ENCODE measurements around the gene HECA.

HECA gene

DNA sequence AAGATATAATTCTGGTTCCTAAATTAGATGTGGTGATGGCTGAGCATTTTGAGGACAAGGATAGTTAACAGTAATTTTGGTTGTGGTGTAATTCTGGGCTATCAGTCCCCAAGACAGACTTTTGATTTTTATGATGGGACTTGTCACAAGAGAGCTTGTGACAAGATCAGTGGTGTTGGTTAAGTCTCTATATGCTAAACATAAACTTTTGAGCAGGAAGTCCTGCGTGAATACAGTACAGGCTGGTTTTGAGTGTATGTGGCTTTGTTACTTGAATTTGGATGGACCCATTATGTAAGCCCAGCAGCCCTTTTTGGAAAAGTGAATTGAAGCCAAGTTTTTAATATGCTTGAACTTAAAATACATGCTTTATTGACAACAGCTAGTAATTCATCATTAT, 38.9 kb downstream of the HECA start:
- Mint-ChIP-seq H3K27ac (ENCODE audit: low read depth) (peak overlapping the region; percentile 77), H3K4me3 (peak overlapping the region; percentile 45), H3K27me3 (no peaks in the 10 kb centered on the region), H3K36me3 (ENCODE audit: insufficient read depth) (peaks cover 69% of the 10 kb centered on the region), H3K4me1 (peaks cover 84% of the 10 kb centered on the region), H3K9me3 (no peaks in the 10 kb centered on the region)
- no peak for ATAC-seq (replicated peaks; ENCODE audit: extremely low read depth, poor library complexity, severe bottlenecking)
- no peak for DNase-seq (ENCODE audit: low spot score in 2 of 2)

DNA sequence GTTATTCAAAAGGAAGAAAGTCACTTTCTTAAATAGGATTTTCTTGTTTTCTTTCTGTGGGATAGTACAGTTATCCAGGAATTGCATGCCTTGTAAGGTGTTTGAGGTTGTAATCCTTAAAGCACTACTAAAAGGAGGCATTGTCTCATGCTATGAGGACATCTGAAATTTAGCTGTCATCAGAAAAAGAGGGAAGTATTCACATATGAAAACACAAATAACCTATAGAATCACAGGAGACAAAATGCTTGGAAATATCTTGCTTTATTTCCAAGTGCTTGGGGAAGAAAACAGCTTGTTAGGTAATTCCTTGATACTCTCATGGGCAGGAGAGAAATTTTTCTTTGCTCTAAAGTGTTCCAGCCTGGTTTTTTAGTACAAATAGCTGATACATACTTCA, 40.1 kb downstream of the HECA start:
- Mint-ChIP-seq H3K4me1 (peaks cover 73% of the 10 kb centered on the region), H3K4me3 (peak overlapping the region; percentile 15), H3K27ac (ENCODE audit: low read depth) (peak overlapping the region; percentile 85), H3K27me3 (no peaks in the 10 kb centered on the region), H3K9me3 (no peaks in the 10 kb centered on the region), H3K36me3 (ENCODE audit: insufficient read depth) (peaks cover 67% of the 10 kb centered on the region)
- DNase-seq (ENCODE audit: low spot score in 2 of 2), result no peak
- ATAC-seq (replicated peaks; ENCODE audit: extremely low read depth, poor library complexity, severe bottlenecking), result no peak

DNA sequence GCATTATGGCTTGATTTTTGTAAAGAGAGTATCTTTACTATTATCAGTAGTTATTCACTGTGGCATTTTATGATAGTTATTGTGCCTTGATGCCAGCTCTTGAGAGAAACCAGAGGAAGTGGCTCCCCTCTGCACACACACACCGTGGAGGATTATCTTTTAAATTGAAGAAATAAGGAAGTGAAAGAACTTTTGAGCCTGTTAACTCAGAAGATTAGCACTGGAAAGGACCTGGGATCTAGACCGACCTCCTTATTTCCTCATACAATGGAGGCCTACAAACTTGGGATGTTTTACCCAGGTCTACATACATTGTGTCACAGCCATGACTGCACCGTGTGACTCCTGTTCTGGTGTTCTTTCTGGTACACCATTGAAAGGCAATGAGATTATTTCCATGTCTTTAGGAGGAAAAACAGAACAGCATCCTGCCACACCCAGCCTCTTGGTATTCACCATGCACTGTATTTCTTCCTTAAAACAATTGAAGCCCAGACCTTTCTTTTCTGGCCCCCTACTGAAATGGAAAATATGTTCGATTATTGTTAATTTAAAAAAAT, 40.6 kb downstream of the HECA start:
- Mint-ChIP-seq H3K27ac (ENCODE audit: low read depth) (peak overlapping the region; percentile 85), H3K27me3 (no peaks in the 10 kb centered on the region), H3K4me1 (peaks cover 67% of the 10 kb centered on the region), H3K4me3 (peak overlapping the region; percentile 15), H3K36me3 (ENCODE audit: insufficient read depth) (peaks cover 69% of the 10 kb centered on the region), H3K9me3 (no peaks in the 10 kb centered on the region)
- DNase-seq (ENCODE audit: low spot score in 2 of 2), result no peak
- ATAC-seq (replicated peaks; ENCODE audit: extremely low read depth, poor library complexity, severe bottlenecking), result peak; percentile 41

DNA sequence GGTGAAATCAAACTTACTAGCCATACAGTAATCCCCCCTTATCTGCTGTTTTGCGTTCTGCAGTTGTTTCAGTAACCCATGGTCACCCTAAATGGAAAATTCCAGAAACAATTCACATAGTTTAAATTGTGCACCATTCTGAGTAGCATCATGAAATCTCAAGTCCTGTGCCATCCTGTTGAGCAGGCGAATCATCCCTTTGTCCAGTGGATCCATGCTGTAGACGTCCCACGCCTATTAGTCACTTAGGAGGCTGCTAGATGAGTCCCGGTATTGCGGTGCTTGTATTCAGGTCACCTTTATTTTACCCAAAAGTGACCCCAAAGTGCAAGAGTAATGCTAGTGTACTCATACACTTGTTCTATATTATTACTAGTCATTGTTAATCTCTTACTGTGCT, 46.4 kb downstream of the HECA start:
- H3K36me3 Mint-ChIP-seq (ENCODE audit: insufficient read depth), result peaks cover 55% of the 10 kb centered on the region
- no peak overlapping the region for H3K4me3 Mint-ChIP-seq
- ATAC-seq (replicated peaks; ENCODE audit: extremely low read depth, poor library complexity, severe bottlenecking), result no peak
- no peak overlapping the region for H3K27ac Mint-ChIP-seq (ENCODE audit: low read depth)
- H3K27me3 Mint-ChIP-seq, result no peaks in the 10 kb centered on the region
- peaks cover 38% of the 10 kb centered on the region for H3K4me1 Mint-ChIP-seq
- H3K9me3 Mint-ChIP-seq, result no peaks in the 10 kb centered on the region
- DNase-seq (ENCODE audit: low spot score in 2 of 2), result no peak

DNA sequence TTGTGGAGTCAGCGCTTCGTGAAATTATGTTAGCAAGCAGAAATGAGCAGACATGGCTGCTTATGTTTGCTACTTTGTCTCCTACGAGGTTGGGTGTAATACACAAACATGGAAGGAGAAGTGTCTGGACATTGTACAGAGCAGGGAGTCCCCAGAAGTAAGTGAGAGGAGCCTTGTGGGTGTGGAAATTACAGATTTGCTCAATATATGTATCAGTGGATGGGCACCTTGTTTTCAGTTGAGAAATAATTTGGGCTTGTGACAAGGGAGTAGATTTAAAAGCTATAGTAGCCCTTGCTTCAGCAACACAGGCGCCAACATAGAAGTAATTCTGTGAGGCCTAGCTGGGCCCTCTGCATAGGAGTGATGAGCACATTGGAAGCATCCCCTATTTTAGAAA, 49.2 kb downstream of the HECA start:
- Mint-ChIP-seq H3K27me3 (no peaks in the 10 kb centered on the region), H3K27ac (ENCODE audit: low read depth) (peak overlapping the region; percentile 26), H3K4me3 (no peak overlapping the region), H3K9me3 (no peaks in the 10 kb centered on the region), H3K4me1 (peaks cover 38% of the 10 kb centered on the region), H3K36me3 (ENCODE audit: insufficient read depth) (peaks cover 29% of the 10 kb centered on the region)
- no peak for ATAC-seq (replicated peaks; ENCODE audit: extremely low read depth, poor library complexity, severe bottlenecking)
- no peak for DNase-seq (ENCODE audit: low spot score in 2 of 2)

DNA sequence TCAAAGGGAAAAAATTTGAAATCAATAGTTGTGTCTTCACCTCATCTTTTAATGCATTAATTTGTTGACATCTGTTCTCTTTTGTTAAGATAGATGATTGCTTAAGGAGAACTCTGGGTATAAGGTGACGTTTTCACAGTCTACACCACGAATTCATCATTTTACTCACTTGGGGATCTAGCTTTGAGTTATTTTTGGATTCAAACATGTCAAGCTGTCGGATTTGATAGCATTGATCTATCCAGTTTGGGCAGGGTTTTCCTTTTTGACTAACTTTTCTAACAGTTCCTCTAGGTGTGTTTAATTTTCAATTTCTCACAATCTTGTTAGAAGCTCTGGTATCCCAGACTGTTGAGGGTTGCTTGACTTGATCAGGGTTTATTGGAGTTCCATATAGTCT, 49.6 kb downstream of the HECA start:
- Mint-ChIP-seq H3K4me1 (peaks cover 38% of the 10 kb centered on the region), H3K36me3 (ENCODE audit: insufficient read depth) (peaks cover 25% of the 10 kb centered on the region), H3K27me3 (no peaks in the 10 kb centered on the region), H3K27ac (ENCODE audit: low read depth) (peak overlapping the region; percentile 26), H3K4me3 (no peak overlapping the region), H3K9me3 (no peaks in the 10 kb centered on the region)
- DNase-seq (ENCODE audit: low spot score in 2 of 2) (no peak), ATAC-seq (replicated peaks; ENCODE audit: extremely low read depth, poor library complexity, severe bottlenecking) (no peak)

DNA sequence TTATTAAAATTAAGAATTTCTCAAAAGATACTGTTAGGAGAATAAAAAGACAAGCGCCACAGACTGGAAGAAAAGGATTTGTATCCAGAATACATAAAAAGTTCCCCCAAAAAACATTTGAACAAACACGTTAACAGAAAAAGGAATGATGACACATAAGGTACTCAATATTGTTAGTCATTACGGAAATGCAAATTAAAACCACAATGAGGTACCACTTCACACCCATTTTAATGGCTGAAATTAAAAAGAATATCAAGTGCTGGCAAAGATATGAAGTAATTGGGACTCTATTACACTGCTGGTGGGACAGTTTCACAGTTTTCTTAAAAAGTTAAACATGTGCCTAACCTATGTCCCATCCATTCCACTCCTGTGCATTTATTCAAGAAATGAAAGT, 51.4 kb downstream of the HECA start:
- Mint-ChIP-seq H3K4me3 (no peak overlapping the region), H3K36me3 (ENCODE audit: insufficient read depth) (peaks cover 12% of the 10 kb centered on the region), H3K9me3 (no peaks in the 10 kb centered on the region), H3K27me3 (no peaks in the 10 kb centered on the region), H3K27ac (ENCODE audit: low read depth) (peak overlapping the region; percentile 26), H3K4me1 (peaks cover 35% of the 10 kb centered on the region)
- no peak for DNase-seq (ENCODE audit: low spot score in 2 of 2)
- peak; percentile 82 for ATAC-seq (replicated peaks; ENCODE audit: extremely low read depth, poor library complexity, severe bottlenecking)

DNA sequence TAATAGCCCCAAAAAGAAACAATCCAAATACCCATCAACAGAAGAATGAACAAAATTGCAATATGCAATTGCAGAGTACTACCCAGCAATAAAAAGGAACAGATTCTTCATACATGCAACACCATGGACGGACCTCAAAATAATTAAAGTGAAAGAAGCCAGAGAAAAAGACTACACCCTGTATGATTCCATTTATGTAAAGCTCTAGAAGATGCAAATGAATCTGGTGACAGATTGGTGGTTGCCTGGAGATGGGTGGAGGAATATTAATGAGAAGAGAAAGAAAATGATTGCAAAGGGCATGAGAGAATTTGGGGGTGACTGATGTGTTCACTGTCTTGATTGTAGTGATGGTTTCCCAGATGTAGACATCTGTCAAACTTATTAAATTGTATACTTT, 51.8 kb downstream of the HECA start:
- Mint-ChIP-seq H3K36me3 (ENCODE audit: insufficient read depth) (peaks cover 7% of the 10 kb centered on the region), H3K27ac (ENCODE audit: low read depth) (peak overlapping the region; percentile 26), H3K27me3 (no peaks in the 10 kb centered on the region), H3K4me3 (no peak overlapping the region), H3K4me1 (peaks cover 33% of the 10 kb centered on the region), H3K9me3 (no peaks in the 10 kb centered on the region)
- ATAC-seq (replicated peaks; ENCODE audit: extremely low read depth, poor library complexity, severe bottlenecking), result peak; percentile 41
- no peak for DNase-seq (ENCODE audit: low spot score in 2 of 2)

DNA sequence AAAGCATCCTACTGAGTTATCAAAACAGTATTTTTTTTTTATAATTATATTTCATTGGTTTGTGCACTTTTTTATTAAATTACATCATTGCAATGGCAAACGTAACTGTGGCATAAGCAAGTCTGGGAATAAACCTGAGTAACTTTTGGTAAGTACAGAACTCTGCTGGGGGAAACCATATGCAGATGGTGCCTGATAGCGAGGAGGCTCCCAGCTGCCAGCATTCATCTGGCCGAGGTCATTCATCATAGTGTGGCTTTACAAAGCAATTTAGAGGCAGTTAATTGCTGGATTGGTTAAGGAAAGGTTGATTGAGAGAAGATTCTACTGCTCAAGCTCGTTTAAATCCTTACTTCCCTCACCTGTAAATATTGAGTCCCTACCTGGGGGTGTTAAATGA, 52.6 kb downstream of the HECA start:
- Mint-ChIP-seq H3K27ac (ENCODE audit: low read depth) (no peak overlapping the region), H3K4me3 (no peak overlapping the region), H3K27me3 (no peaks in the 10 kb centered on the region), H3K4me1 (peaks cover 33% of the 10 kb centered on the region), H3K36me3 (ENCODE audit: insufficient read depth) (peaks cover 1% of the 10 kb centered on the region), H3K9me3 (no peaks in the 10 kb centered on the region)
- DNase-seq (ENCODE audit: low spot score in 2 of 2) (no peak), ATAC-seq (replicated peaks; ENCODE audit: extremely low read depth, poor library complexity, severe bottlenecking) (no peak)

DNA sequence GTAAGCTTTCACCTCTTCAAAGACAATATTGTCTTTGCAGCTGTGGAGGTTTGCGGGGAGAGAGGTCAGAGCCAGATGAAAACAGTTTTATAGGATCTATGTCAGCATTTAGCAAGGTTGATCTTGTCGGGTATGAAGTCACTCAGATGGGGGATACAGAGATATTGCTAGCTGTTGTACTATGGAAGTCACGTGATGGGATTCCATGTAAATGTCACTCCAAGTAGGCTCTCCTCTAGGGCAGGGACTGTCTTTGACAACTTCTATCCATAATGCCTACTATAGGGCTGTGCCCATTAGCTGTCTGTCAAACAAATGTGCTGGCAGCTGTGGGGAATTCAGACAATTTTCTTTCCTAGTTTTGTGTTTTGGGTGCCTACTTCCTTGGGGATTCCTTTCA, 54.8 kb downstream of the HECA start:
- Mint-ChIP-seq H3K27me3 (no peaks in the 10 kb centered on the region), H3K27ac (ENCODE audit: low read depth) (no peak overlapping the region), H3K9me3 (no peaks in the 10 kb centered on the region), H3K4me3 (no peak overlapping the region), H3K4me1 (peaks cover 29% of the 10 kb centered on the region), H3K36me3 (ENCODE audit: insufficient read depth) (peaks cover 1% of the 10 kb centered on the region)
- no peak for DNase-seq (ENCODE audit: low spot score in 2 of 2)
- ATAC-seq (replicated peaks; ENCODE audit: extremely low read depth, poor library complexity, severe bottlenecking), result no peak

DNA sequence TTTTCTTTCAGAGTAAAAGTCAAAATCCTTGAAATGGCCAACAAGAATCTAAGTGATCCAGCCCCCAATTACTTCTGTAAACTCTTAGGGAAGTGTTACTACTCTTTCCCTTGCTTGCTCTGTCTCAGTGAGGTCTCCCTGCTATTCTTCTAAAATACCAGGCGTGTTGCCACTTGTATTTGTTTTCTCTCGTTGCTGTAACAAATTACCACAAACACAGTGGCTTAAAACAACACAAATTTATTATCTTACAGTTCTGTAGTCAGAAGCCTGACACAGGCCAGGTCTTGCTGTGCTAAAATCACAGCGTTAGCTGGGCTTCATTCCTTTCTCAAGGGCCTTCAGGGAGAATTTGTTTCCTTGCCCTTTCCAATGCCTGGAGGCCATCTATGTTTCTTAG, 59.9 kb downstream of the HECA start:
- H3K4me3 Mint-ChIP-seq, result no peak overlapping the region
- H3K27me3 Mint-ChIP-seq, result no peaks in the 10 kb centered on the region
- H3K9me3 Mint-ChIP-seq, result no peaks in the 10 kb centered on the region
- no peak for ATAC-seq (replicated peaks; ENCODE audit: extremely low read depth, poor library complexity, severe bottlenecking)
- no peak overlapping the region for H3K27ac Mint-ChIP-seq (ENCODE audit: low read depth)
- no peaks in the 10 kb centered on the region for H3K36me3 Mint-ChIP-seq (ENCODE audit: insufficient read depth)
- H3K4me1 Mint-ChIP-seq, result peaks cover 4% of the 10 kb centered on the region
- DNase-seq (ENCODE audit: low spot score in 2 of 2), result no peak

DNA sequence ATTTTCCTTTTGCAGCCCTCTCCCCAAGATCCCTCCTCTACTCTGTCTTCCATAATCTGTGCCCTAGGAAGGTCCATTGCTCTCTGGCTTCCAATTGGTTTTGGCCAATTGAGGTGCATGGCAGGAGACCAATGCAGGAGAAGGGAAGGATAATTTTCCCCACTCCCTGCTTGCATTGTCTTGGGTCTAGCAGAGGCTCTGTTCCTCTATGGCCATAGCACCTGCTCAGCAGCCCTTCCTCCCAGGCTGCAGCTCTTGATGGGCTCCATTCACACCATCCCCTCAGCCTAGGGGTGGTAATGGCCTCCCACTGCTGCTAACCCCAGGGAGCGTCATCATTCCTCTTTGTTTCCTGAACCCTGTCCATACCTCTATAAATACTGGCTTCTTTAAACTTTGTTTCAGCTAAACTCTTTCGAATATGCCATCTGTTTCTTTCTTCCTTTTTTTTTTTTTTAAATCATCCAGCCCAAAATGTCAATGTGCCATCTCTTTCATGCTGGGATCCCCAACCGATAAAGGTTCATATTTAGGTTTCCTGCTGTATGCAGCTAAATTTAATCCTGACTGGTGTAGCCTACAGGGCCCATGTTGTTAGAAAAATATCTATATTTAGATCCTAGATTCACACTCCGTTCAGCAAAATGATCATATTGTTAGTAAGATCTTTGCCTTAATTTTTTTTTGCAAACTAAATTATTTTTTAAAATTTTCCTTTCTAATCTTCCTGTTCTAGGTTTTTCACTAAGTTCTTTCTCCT, 63.8 kb downstream of the HECA start:
- ATAC-seq (replicated peaks; ENCODE audit: extremely low read depth, poor library complexity, severe bottlenecking) (no peak), DNase-seq (ENCODE audit: low spot score in 2 of 2) (no peak)
- no peaks in the 10 kb centered on the region for H3K27me3 Mint-ChIP-seq
- no peak overlapping the region for H3K4me3 Mint-ChIP-seq
- H3K27ac Mint-ChIP-seq (ENCODE audit: low read depth), result peak overlapping the region; percentile 48
- H3K9me3 Mint-ChIP-seq, result no peaks in the 10 kb centered on the region
- peaks cover 4% of the 10 kb centered on the region for H3K4me1 Mint-ChIP-seq
- H3K36me3 Mint-ChIP-seq (ENCODE audit: insufficient read depth), result no peaks in the 10 kb centered on the region

DNA sequence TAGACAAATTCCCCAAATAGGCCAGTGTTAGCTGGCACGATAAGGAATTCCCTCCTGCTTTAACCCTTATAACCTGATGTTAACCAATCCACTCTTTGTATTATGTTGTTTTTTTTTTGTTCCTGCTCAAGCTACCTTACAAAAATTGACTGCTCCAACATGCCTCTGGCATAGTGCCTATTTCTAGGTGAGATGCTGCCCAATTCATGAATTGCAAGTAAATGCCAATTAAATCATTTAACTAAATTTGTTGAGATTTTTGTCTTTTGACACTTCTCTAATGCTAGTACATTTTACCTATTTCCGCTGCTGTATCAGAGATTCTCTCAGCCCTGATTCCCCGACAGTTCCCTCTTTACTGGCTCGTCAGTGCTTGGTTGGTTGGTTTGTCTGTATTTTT, 66.5 kb downstream of the HECA start:
- no peak for ATAC-seq (replicated peaks; ENCODE audit: extremely low read depth, poor library complexity, severe bottlenecking)
- no peaks in the 10 kb centered on the region for H3K9me3 Mint-ChIP-seq
- H3K4me1 Mint-ChIP-seq, result peaks cover 4% of the 10 kb centered on the region

More for the DNA sequence above, 66.5 kb downstream of the HECA start:
- H3K27ac Mint-ChIP-seq (ENCODE audit: low read depth), result no peak overlapping the region
- DNase-seq (ENCODE audit: low spot score in 2 of 2), result no peak
- no peaks in the 10 kb centered on the region for H3K27me3 Mint-ChIP-seq
- no peak overlapping the region for H3K4me3 Mint-ChIP-seq
- H3K36me3 Mint-ChIP-seq (ENCODE audit: insufficient read depth), result no peaks in the 10 kb centered on the region
